Cardiac fibroblast (primary cell): Measurements from ENCODE around the gene TAF1D.

ENCODE experiments used
- DNase-seq, 2 donors: peaks; one replicate each; pipeline versions ENCODE4 v3.0.0 to v3.0.0-alpha.2; 2010; ENCODE audit warnings: low read depth in 2 of 2
- H3K4me3 ChIP-seq, 2 donors: replicated peaks in 1 of 2; 1 replicate in 1 of 2; 2 replicates in 1 of 2; pipeline ENCODE4 v1.5.1; 2011; ENCODE audit warnings: low read depth in 2 of 2, low read length in 2 of 2, mild to moderate bottlenecking in 2 of 2, moderate library complexity in 1 of 2
- TF ChIP-seq, protein P1 (sequence below): IDR thresholded peaks from one replicate; pipeline ENCODE4 v1.5.1; 2011; ENCODE audit warnings: low read depth, mild to moderate bottlenecking, low read length, inconsistent platforms

The TAF1D gene

DNA sequence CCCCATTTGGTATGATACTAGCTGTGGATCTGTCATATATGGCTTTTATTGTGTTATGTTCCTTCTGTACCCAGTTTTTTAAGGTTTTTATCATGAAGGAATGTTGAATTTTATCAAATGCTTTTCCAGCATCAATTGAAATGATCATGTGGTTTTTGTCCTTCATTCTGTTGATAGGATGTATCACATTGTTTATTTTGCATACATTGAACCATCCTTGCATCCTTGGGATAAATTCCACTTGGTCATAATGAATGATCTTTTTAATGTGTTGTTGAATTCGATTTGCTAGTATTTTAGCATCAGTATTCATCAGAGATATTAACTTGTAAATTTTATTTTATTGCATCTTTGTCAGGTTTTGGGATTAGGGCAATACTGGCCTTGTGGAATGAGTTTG, 31.1 kb downstream of the TAF1D start:
- no peak overlapping the region for H3K4me3 ChIP-seq
- no peak for DNase-seq
- TF ChIP-seq, protein P1, sequence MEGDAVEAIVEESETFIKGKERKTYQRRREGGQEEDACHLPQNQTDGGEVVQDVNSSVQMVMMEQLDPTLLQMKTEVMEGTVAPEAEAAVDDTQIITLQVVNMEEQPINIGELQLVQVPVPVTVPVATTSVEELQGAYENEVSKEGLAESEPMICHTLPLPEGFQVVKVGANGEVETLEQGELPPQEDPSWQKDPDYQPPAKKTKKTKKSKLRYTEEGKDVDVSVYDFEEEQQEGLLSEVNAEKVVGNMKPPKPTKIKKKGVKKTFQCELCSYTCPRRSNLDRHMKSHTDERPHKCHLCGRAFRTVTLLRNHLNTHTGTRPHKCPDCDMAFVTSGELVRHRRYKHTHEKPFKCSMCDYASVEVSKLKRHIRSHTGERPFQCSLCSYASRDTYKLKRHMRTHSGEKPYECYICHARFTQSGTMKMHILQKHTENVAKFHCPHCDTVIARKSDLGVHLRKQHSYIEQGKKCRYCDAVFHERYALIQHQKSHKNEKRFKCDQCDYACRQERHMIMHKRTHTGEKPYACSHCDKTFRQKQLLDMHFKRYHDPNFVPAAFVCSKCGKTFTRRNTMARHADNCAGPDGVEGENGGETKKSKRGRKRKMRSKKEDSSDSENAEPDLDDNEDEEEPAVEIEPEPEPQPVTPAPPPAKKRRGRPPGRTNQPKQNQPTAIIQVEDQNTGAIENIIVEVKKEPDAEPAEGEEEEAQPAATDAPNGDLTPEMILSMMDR = no peak

- TF ChIP-seq, protein P1 = peak; percentile 9
These were observed 37.1 kb downstream of the TAF1D start for GRCh38 chr11:93704237-93704636.

DNA sequence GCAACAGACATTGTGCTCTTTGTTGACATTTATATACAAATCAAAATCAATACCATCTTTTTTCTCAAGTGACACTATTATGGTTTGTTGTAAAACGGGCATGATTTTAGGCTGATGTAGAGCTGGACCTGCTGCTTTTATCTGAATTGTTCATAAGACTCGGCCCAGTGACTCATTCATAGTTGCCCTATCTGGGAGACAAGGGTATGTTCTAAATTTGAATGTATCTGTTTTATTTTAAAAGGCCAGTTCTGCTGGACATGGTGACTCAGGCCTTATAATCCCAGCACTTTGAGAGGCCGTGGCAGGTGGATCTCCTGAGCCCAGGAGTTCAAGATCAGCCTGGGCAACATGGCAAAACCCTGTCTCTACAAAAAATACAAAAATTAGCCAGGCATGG, 40.5 kb downstream of the TAF1D start:
- no peak overlapping the region for H3K4me3 ChIP-seq
- peak; percentile 55 to 57 for DNase-seq
- TF ChIP-seq, protein P1 = no peak

More at GRCh38 chr11:93704237-93704636, 37.1 kb downstream of the TAF1D start:
- no peak overlapping the region for H3K4me3 ChIP-seq
- DNase-seq = no peak

GRCh38 chr11:93697611-93698010, 43.7 kb downstream of the TAF1D start:
- no peak overlapping the region for H3K4me3 ChIP-seq
- TF ChIP-seq, protein P1 = no peak
- no peak for DNase-seq

GRCh38 chr11:93694557-93694956, 46.7 kb downstream of the TAF1D start:
- no peak overlapping the region for H3K4me3 ChIP-seq
- no peak for DNase-seq
- TF ChIP-seq, protein P1 = no peak

DNA sequence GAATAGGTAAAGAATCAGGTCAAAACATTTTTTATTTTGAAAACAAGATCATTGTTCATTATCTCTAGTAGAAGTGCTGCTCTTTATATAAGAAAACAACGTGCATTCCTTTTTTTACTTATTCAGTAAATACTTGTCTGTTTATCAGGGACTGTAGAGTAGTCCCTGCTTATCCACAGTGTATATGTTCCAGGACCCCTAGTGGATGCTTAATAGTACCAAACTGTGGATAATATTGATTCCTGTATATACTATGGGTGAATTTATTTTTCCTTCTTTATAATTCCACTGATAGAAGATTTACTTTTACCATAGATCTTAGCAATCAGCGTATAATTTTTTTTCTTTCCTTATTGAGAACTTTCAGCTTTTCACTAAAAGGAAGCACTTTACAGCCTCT, 47.2 kb downstream of the TAF1D start:
- H3K4me3 ChIP-seq = no peak overlapping the region
- TF ChIP-seq, protein P1 = no peak
- no peak for DNase-seq

GRCh38 chr11:93689240-93689639, 52.1 kb downstream of the TAF1D start:
- no peak overlapping the region for H3K4me3 ChIP-seq
- DNase-seq = no peak
- TF ChIP-seq, protein P1 = no peak
